ENCODE measurements around the gene DARS1. TPM values are rescaled to one million over a fixed set of nuclear protein-coding genes. Genes with fewer than 3 reads are reported as not detected.
A peak's percentile ranks its signal among the peaks of the same experiment; 100 is the strongest.

DARS1 gene
- total RNA-seq, 1 experiment from 2014 or later: 57.5 TPM

DNA sequence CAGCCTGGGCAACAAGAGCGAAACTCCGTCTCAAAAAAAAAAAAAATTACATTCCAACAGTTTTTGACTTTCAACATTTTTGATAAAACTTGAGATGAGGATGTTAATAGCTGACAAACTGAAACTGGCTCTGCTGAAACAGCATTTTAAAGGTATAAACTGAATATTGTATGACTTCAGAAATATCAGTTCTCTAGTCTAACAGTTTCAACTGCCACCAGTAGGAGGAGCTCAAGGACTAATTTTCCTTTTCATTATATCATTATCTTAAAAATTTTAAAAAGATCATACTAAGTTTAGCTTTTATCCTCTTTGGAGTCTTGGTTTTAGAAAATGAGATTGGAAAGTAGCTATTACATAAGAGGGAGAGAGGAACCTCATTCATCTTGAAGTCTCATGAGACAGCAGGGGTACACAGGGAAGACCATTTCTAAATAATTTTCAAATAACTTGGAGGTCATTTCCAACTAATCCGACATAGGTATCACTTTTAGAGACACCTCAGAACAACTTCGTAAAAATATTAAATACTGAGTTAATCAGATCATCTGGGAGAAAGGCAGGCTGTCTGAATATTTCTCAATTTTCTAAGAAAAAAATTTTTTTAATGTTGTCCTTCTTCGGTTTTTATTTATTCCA is 71.6 kb downstream of the DARS1 start:
- H3K27me3 Mint-ChIP-seq (ENCODE audit: unreplicated experiment): no peaks in the 10 kb centered on the region
- H3K9me3 Mint-ChIP-seq (ENCODE audit: low read depth, unreplicated experiment): no peaks in the 10 kb centered on the region
- intact Hi-C loops (cut with micrococcal nuclease; ENCODE audit: unreplicated experiment): loop anchor here (1.0 to 5.0 kb wide), 2 partner anchors 203 to 464 kb away; partner anchors contain the start of gene CXCR4
- peaks cover 11% of the 10 kb centered on the region for H3K36me3 Mint-ChIP-seq (ENCODE audit: insufficient read depth, unreplicated experiment)
- no peaks in the 10 kb centered on the region for H3K4me1 Mint-ChIP-seq (ENCODE audit: low read depth, unreplicated experiment)
- no TSS peak for BruUV-seq (replicated peaks)
- peak; percentile 34 for DNase-seq
- TF ChIP-seq, protein P1, sequence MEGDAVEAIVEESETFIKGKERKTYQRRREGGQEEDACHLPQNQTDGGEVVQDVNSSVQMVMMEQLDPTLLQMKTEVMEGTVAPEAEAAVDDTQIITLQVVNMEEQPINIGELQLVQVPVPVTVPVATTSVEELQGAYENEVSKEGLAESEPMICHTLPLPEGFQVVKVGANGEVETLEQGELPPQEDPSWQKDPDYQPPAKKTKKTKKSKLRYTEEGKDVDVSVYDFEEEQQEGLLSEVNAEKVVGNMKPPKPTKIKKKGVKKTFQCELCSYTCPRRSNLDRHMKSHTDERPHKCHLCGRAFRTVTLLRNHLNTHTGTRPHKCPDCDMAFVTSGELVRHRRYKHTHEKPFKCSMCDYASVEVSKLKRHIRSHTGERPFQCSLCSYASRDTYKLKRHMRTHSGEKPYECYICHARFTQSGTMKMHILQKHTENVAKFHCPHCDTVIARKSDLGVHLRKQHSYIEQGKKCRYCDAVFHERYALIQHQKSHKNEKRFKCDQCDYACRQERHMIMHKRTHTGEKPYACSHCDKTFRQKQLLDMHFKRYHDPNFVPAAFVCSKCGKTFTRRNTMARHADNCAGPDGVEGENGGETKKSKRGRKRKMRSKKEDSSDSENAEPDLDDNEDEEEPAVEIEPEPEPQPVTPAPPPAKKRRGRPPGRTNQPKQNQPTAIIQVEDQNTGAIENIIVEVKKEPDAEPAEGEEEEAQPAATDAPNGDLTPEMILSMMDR (IDR thresholded peaks at IDR 0.05; ENCODE audit: unreplicated experiment): peak; percentile 74
- CTCF ChIA-PET: interaction anchor here (0.6 to 1.9 kb wide), 7 partner anchors 8 to 470 kb away, joined by 3 to 24 read pairs (median 3); no protein-coding TSS in a partner anchor
- no peak overlapping the region for H3K27ac Mint-ChIP-seq (ENCODE audit: unreplicated experiment)
- no peak overlapping the region for H3K4me3 Mint-ChIP-seq (ENCODE audit: low read depth, unreplicated experiment)

DNA sequence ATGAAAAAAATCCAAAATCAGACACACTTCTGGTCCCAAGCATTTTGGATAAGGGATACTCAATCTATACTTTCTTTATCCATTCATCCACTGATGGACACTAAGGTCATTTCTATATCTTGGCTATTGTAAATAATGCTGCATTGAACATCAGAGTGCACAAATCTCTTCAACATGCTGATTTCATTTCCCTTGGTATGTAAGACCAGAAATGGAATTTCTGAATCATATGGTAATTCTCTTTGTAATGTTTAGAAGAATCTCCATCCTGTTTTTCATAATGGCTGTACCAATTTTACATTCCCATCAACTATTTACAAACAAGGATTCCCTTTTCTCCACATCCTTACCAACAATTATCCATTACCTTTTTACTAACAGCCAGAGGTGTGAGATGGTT is 75.5 kb downstream of the DARS1 start:
- no peaks in the 10 kb centered on the region for H3K27me3 Mint-ChIP-seq (ENCODE audit: unreplicated experiment)
- no peak overlapping the region for H3K4me3 Mint-ChIP-seq (ENCODE audit: low read depth, unreplicated experiment)
- H3K27ac Mint-ChIP-seq (ENCODE audit: unreplicated experiment): no peak overlapping the region
- CTCF ChIA-PET: no interaction called here
- no peaks in the 10 kb centered on the region for H3K9me3 Mint-ChIP-seq (ENCODE audit: low read depth, unreplicated experiment)
- intact Hi-C loops (cut with micrococcal nuclease; ENCODE audit: unreplicated experiment): loop anchor here (5.0 kb wide), 1 partner anchor 207 kb away; the partner anchor contains the start of gene CXCR4
- TF ChIP-seq, protein P1 (IDR thresholded peaks at IDR 0.05; ENCODE audit: unreplicated experiment): no peak
- BruUV-seq (replicated peaks): no TSS peak
- DNase-seq: no peak
- peaks cover 20% of the 10 kb centered on the region for H3K36me3 Mint-ChIP-seq (ENCODE audit: insufficient read depth, unreplicated experiment)
- no peaks in the 10 kb centered on the region for H3K4me1 Mint-ChIP-seq (ENCODE audit: low read depth, unreplicated experiment)

DNA sequence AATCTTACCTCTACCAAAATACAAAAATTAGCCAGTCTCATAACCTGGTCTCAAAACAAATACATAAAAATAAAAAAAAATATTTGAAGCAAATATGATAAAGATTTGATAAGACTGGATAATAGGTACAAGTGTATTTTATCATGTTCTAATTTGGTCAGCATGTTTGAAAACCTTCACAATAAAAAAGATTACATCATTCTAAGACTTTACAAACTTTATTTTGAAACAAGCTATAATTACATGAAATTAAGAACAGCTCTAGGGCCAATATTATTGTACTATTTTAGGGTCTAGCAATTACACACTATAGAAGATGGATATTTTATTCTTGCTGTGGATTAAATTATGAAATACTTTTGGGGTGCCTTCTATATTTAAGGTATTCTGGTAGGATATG is 79.7 kb downstream of the DARS1 start:
- BruUV-seq (replicated peaks): no TSS peak
- Mint-ChIP-seq H3K4me3 (ENCODE audit: low read depth, unreplicated experiment) (no peak overlapping the region), H3K9me3 (ENCODE audit: low read depth, unreplicated experiment) (no peaks in the 10 kb centered on the region), H3K4me1 (ENCODE audit: low read depth, unreplicated experiment) (no peaks in the 10 kb centered on the region), H3K27ac (ENCODE audit: unreplicated experiment) (no peak overlapping the region), H3K27me3 (ENCODE audit: unreplicated experiment) (no peaks in the 10 kb centered on the region), H3K36me3 (ENCODE audit: insufficient read depth, unreplicated experiment) (peaks cover 28% of the 10 kb centered on the region)
- intact Hi-C loops (cut with micrococcal nuclease; ENCODE audit: unreplicated experiment): no loop called here
- DNase-seq: no peak
- TF ChIP-seq, protein P1 (IDR thresholded peaks at IDR 0.05; ENCODE audit: unreplicated experiment): no peak
- CTCF ChIA-PET: no interaction called here

DNA sequence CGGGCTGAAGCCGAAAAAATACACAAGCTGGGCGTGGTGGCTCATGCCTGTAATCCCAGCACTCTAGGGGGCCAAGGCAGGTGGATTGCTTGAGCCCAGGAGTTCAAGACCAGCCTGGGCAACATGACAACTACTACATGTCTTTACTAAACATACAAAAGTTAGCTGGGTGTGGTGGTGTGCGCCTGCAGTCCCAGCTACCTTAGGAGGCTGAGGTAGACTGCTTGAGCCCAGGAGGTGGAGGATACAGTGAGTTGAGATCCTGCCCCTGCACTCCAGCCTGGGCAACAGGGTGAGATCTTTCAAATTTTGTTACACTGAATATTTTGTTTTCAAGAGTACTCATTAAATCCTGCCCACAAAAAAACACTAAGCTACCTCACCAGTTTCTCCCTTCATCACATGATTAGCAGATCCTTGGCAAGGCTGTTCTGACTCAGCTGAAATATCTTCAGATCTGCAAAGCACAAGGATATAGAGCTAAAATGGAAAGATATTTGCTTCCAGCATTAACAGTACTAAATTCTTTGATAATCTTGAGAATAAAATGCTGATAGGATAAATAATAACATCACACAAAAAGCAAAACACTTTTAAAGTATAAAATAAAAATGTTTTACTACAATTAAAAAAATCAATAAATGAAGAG is 81.0 kb downstream of the DARS1 start:
- Mint-ChIP-seq H3K4me1 (ENCODE audit: low read depth, unreplicated experiment) (no peaks in the 10 kb centered on the region), H3K27ac (ENCODE audit: unreplicated experiment) (no peak overlapping the region)

More for the DNA sequence above, 81.0 kb downstream of the DARS1 start:
- CTCF ChIA-PET: no interaction called here
- no peak for DNase-seq
- BruUV-seq (replicated peaks): no TSS peak
- Mint-ChIP-seq H3K36me3 (ENCODE audit: insufficient read depth, unreplicated experiment) (peaks cover 27% of the 10 kb centered on the region), H3K4me3 (ENCODE audit: low read depth, unreplicated experiment) (no peak overlapping the region), H3K27me3 (ENCODE audit: unreplicated experiment) (no peaks in the 10 kb centered on the region), H3K9me3 (ENCODE audit: low read depth, unreplicated experiment) (no peaks in the 10 kb centered on the region)
- intact Hi-C loops (cut with micrococcal nuclease; ENCODE audit: unreplicated experiment): no loop called here
- TF ChIP-seq, protein P1 (IDR thresholded peaks at IDR 0.05; ENCODE audit: unreplicated experiment): no peak
